Smooth muscle cell (in vitro differentiated cells): ENCODE data around the gene THRA. TPM values are rescaled to one million over a fixed set of nuclear protein-coding genes. Genes with fewer than 3 reads are reported as not detected.

Experiments
- DNase-seq: peaks from one replicate; lab custom pipeline; 2025; ENCODE audit not compliant: unreplicated experiment; lab: John Stamatoyannopoulos, UW
- H2AFZ ChIP-seq: fragments of 200-600 bp; sonication (generic); 2 replicates; pipeline ENCODE4 v1.6.0; 2016; ENCODE audit warnings: antibody characterized with exemption, low read depth, mild to moderate bottlenecking
- H3F3A ChIP-seq: fragments of 200-600 bp; sonication (generic); 2 replicates; pipeline ENCODE4 v1.6.0; 2017; ENCODE audit warnings: antibody characterized with exemption, low read depth
- H3K27ac ChIP-seq: fragments of 200-600 bp; sonication (generic); 2 replicates; pipeline ENCODE4 v1.5.1; 2016; ENCODE audit warnings: low read depth, mild to moderate bottlenecking
- H3K27me3 ChIP-seq: fragments of 200-600 bp; sonication (generic); 2 replicates; pipeline ENCODE4 v1.6.1; 2016; ENCODE audit warnings: low read depth, mild to moderate bottlenecking
- H3K36me3 ChIP-seq: fragments of 200-600 bp; sonication (generic); 2 replicates; pipeline ENCODE4 v1.5.1; 2016; ENCODE audit warnings: low read depth
- H3K4me1 ChIP-seq: fragments of 200-600 bp; sonication (generic); 2 replicates; pipeline ENCODE4 v1.5.1; 2016; ENCODE audit warnings: low read depth
- H3K4me2 ChIP-seq: fragments of 200-600 bp; sonication (generic); 2 replicates; pipeline ENCODE4 v1.6.0; 2016; ENCODE audit warnings: mild to moderate bottlenecking
- H3K4me3 ChIP-seq: fragments of 200-600 bp; sonication (generic); 2 replicates; pipeline ENCODE4 v1.5.1; 2016; ENCODE audit warnings: mild to moderate bottlenecking
- H3K79me2 ChIP-seq: fragments of 200-600 bp; sonication (generic); 2 replicates; pipeline ENCODE4 v1.6.0; 2016; ENCODE audit warnings: low read depth, mild to moderate bottlenecking
- H3K9ac ChIP-seq: fragments of 200-600 bp; sonication (generic); 2 replicates; pipeline ENCODE4 v1.6.0; 2016; ENCODE audit warnings: low read depth
- H3K9me3 ChIP-seq: fragments of 200-600 bp; sonication (generic); replicated peaks from 2 replicates; pipeline ENCODE4 v1.5.1; 2016; ENCODE audit warnings: low read depth
- H4K20me1 ChIP-seq: fragments of 200-600 bp; sonication (generic); 2 replicates; pipeline ENCODE4 v1.6.0; 2016; ENCODE audit warnings: low read depth
- WGBS: methylation state at CpG from one replicate; pipeline ENCODE4 v1.1.7; 2016; ENCODE audit warnings: low lambda C conversion rate; 5-methylcytosine and 5-hydroxymethylcytosine counted together
- polyA plus RNA-seq: library from polyadenylated mRNA; unstranded; fragments of >200 nt; fragmentation: Nextera tagmentation; extraction: Ambion mirVana; gene quantifications from 2 replicates; pipeline ENCODE4 v1.2.1, GENCODE V29; 2016
- total RNA-seq: library from RNA; depleted of rRNA; stranded (reverse); fragments of >200 nt; gene quantifications from 2 replicates; pipeline ENCODE4 v1.2.3, GENCODE V29; 2014
- TF ChIP-seq, protein P1 (sequence below): fragments of 200-600 bp; sonication (generic); IDR thresholded peaks from 2 replicates; pipeline ENCODE4 v1.5.1; 2017; ENCODE audit warnings: borderline replicate concordance, mild to moderate bottlenecking, antibody characterized with exemption; ENCODE audit not compliant: insufficient read depth, poor library complexity, severe bottlenecking

The THRA gene
- total and polyA plus RNA-seq, 2 experiments from 2014 or later = 15.6 to 21.2 TPM

DNA sequence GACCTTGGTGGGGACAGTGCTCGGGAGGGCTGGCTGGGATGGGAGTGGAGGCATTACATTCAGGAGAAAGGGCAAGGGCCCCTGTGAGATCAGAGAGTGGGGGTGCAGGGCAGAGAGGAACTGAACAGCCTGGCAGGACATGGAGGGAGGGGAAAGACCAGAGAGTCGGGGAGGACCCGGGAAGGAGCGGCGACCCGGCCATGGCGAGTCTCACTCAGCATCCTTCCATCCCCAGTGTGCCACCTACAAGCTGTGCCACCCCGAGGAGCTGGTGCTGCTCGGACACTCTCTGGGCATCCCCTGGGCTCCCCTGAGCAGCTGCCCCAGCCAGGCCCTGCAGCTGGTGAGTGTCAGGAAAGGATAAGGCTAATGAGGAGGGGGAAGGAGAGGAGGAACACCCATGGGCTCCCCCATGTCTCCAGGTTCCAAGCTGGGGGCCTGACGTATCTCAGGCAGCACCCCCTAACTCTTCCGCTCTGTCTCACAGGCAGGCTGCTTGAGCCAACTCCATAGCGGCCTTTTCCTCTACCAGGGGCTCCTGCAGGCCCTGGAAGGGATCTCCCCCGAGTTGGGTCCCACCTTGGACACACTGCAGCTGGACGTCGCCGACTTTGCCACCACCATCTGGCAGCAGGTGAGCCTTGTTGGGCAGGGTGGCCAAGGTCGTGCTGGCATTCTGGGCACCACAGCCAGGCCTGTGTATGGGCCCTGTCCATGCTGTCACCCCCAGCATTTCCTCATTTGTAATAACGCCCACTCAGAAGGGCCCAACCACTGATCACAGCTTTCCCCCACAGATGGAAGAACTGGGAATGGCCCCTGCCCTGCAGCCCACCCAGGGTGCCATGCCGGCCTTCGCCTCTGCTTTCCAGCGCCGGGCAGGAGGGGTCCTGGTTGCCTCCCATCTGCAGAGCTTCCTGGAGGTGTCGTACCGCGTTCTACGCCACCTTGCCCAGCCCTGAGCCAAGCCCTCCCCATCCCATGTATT is 46.5 kb upstream of the THRA start:
- Histone ChIP-seq H3K4me1 (peaks cover 10% of the 10 kb centered on the region), H2AFZ (no peak overlapping the region), H3K4me3 (no peak overlapping the region), H3K4me2 (no peak overlapping the region), H3K9ac (no peak overlapping the region), H3K79me2 (no peaks in the 10 kb centered on the region), H3K9me3 (no peaks in the 10 kb centered on the region), H4K20me1 (no peaks in the 10 kb centered on the region), H3K27ac (no peak overlapping the region), H3F3A (no peaks in the 10 kb centered on the region), H3K36me3 (no peaks in the 10 kb centered on the region), H3K27me3 (no peaks in the 10 kb centered on the region)
- no peak for DNase-seq
- TF ChIP-seq, protein P1, sequence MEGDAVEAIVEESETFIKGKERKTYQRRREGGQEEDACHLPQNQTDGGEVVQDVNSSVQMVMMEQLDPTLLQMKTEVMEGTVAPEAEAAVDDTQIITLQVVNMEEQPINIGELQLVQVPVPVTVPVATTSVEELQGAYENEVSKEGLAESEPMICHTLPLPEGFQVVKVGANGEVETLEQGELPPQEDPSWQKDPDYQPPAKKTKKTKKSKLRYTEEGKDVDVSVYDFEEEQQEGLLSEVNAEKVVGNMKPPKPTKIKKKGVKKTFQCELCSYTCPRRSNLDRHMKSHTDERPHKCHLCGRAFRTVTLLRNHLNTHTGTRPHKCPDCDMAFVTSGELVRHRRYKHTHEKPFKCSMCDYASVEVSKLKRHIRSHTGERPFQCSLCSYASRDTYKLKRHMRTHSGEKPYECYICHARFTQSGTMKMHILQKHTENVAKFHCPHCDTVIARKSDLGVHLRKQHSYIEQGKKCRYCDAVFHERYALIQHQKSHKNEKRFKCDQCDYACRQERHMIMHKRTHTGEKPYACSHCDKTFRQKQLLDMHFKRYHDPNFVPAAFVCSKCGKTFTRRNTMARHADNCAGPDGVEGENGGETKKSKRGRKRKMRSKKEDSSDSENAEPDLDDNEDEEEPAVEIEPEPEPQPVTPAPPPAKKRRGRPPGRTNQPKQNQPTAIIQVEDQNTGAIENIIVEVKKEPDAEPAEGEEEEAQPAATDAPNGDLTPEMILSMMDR = no peak
- 93% methylated on average over 22 of the region's 26 CpGs for WGBS

DNA sequence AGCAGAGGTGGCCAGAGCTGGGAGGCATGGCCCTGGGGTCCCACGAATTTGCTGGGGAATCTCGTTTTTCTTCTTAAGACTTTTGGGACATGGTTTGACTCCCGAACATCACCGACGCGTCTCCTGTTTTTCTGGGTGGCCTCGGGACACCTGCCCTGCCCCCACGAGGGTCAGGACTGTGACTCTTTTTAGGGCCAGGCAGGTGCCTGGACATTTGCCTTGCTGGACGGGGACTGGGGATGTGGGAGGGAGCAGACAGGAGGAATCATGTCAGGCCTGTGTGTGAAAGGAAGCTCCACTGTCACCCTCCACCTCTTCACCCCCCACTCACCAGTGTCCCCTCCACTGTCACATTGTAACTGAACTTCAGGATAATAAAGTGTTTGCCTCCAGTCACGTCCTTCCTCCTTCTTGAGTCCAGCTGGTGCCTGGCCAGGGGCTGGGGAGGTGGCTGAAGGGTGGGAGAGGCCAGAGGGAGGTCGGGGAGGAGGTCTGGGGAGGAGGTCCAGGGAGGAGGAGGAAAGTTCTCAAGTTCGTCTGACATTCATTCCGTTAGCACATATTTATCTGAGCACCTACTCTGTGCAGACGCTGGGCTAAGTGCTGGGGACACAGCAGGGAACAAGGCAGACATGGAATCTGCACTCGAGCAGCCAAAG is 45.2 kb upstream of the THRA start:
- Histone ChIP-seq H3F3A (no peaks in the 10 kb centered on the region), H3K9ac (no peak overlapping the region), H4K20me1 (no peaks in the 10 kb centered on the region), H3K27me3 (no peaks in the 10 kb centered on the region), H3K4me1 (peaks cover 10% of the 10 kb centered on the region), H3K4me2 (no peak overlapping the region), H3K27ac (no peak overlapping the region), H3K9me3 (no peaks in the 10 kb centered on the region), H3K79me2 (no peaks in the 10 kb centered on the region), H3K36me3 (no peaks in the 10 kb centered on the region), H3K4me3 (no peak overlapping the region), H2AFZ (no peak overlapping the region)
- DNase-seq = no peak
- TF ChIP-seq, protein P1 = no peak
- WGBS = 79% methylated on average over 15 of the region's 15 CpGs

DNA sequence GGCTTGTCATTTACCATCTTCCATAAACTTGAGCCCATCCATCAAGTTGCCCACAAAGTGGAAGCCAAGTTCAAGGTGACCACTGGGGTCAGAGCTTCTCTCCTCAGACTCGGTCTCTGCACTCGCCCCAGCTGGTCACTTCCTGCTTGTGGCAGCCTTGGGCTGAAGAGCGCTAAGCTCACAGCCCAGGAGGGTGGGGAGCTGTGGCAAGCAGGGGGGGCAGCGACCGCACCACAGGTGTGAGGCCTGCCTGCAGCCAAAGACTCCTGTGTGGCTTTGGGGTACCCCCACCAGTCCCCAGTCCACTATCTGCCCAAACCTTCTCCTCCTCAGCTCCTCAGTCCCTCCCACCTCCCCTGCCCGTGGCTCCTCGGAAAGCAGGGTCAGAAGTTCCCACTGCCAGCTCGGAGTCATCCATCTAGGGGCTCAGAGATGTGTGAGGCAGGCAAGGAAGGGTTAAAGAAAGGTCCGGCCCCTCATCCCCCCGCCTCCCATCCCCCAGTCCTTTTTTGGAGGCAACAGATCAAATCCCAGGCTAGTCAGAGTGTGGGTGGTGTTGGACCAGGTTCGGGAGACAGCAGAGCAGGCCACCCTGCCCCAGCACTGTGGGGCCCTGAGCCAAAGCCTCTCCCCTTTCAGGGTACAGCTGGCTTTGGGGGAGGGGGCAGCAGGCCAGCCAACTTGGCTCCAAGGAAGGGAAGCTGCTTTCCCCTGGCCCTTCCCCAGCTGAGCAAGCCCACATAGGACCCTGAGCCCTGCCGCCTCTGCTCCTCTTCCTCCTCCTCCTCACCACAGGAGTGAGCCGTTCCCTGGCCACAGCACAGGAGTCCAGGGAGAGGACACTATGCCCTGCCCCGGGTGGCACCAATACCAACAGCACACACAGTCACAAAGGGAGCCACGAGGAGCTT is 44.3 kb upstream of the THRA start:
- peaks cover 10% of the 10 kb centered on the region for H3K4me1 ChIP-seq
- no peaks in the 10 kb centered on the region for H3K79me2 ChIP-seq
- no peak overlapping the region for H3K4me2 ChIP-seq
- H3K9me3 ChIP-seq = no peaks in the 10 kb centered on the region
- no peak overlapping the region for H3K27ac ChIP-seq
- no peaks in the 10 kb centered on the region for H3K36me3 ChIP-seq
- no peaks in the 10 kb centered on the region for H4K20me1 ChIP-seq
- WGBS = 51% methylated on average over 15 of the region's 15 CpGs
- H3K4me3 ChIP-seq = no peak overlapping the region
- DNase-seq = no peak
- TF ChIP-seq, protein P1 = no peak
- H3K27me3 ChIP-seq = no peaks in the 10 kb centered on the region
- H3F3A ChIP-seq = no peaks in the 10 kb centered on the region
- H3K9ac ChIP-seq = no peak overlapping the region
- no peak overlapping the region for H2AFZ ChIP-seq
